ENCODE data around the gene RREB1. TPM values are rescaled to one million over a fixed set of nuclear protein-coding genes. Genes with fewer than 3 reads are reported as not detected.

RREB1 gene
- total RNA-seq, 1 donor from 2014 or later, result 41.8 TPM

GRCh38 chr6:7106215-7106751 lies 1.5 kb upstream of the RREB1 start:
- Mint-ChIP-seq H3K4me3 (ENCODE audit: unreplicated experiment) (peak overlapping the region; percentile 81), H3K4me1 (ENCODE audit: low read depth, unreplicated experiment) (peaks cover 19% of the 10 kb centered on the region), H3K9me3 (ENCODE audit: unreplicated experiment) (peaks cover 2% of the 10 kb centered on the region), H3K36me3 (ENCODE audit: low read depth, unreplicated experiment) (no peaks in the 10 kb centered on the region), H3K27ac (ENCODE audit: unreplicated experiment) (peak overlapping the region; percentile 88), H3K27me3 (ENCODE audit: low read depth, unreplicated experiment) (no peaks in the 10 kb centered on the region)
- FAIRE-seq (no peak), DNase-seq (ENCODE audit: low read depth) (no peak)
- peak overlapping the region; percentile 90 for H2AFZ ChIP-seq (ENCODE audit: low read depth, low read length)
- H3K4me2 ChIP-seq (ENCODE audit: low read length), result peak overlapping the region; percentile 88
- H3K4me3 ChIP-seq (ENCODE audit: insufficient read depth, low read depth, low read length), result peak overlapping the region; percentile 99
- H3K9ac ChIP-seq (ENCODE audit: low read length), result peak overlapping the region; percentile 97
- peaks cover 9% of the 10 kb centered on the region for H3K4me1 ChIP-seq (ENCODE audit: insufficient read depth, low read length)
- no peaks in the 10 kb centered on the region for H3K9me3 ChIP-seq (ENCODE audit: insufficient read depth, low read depth, low read length)
- peaks cover 20% of the 10 kb centered on the region for H4K20me1 ChIP-seq (ENCODE audit: insufficient read depth, low read length)
- no peak for TF ChIP-seq CTCF (IDR thresholded peaks at IDR 0.05; ENCODE audit: insufficient read depth, low read depth, low read length)
- no peak for TF ChIP-seq EZH2 (IDR thresholded peaks at IDR 0.05; ENCODE audit: insufficient read depth, low read length)
- H3K36me3 ChIP-seq (ENCODE audit: insufficient read depth, low read length), result no peaks in the 10 kb centered on the region
- H3K27ac ChIP-seq (ENCODE audit: low read depth, low read length), result peak overlapping the region; percentile 49
- no peaks in the 10 kb centered on the region for H3K27me3 ChIP-seq (ENCODE audit: insufficient read depth, low read length)
- peaks cover 36% of the 10 kb centered on the region for H3K79me2 ChIP-seq (ENCODE audit: insufficient read depth, low read length)

- Histone ChIP-seq H3K4me2 (ENCODE audit: low read length) (peak overlapping the region; percentile 88), H3K27ac (ENCODE audit: low read depth, low read length) (peak overlapping the region; percentile 49), H3K9me3 (ENCODE audit: insufficient read depth, low read depth, low read length) (no peaks in the 10 kb centered on the region), H3K27me3 (ENCODE audit: insufficient read depth, low read length) (no peaks in the 10 kb centered on the region), H3K36me3 (ENCODE audit: insufficient read depth, low read length) (no peaks in the 10 kb centered on the region), H3K4me3 (ENCODE audit: insufficient read depth, low read depth, low read length) (peak overlapping the region; percentile 99), H4K20me1 (ENCODE audit: insufficient read depth, low read length) (peaks cover 27% of the 10 kb centered on the region), H3K79me2 (ENCODE audit: insufficient read depth, low read length) (peaks cover 43% of the 10 kb centered on the region), H3K4me1 (ENCODE audit: insufficient read depth, low read length) (peaks cover 9% of the 10 kb centered on the region), H3K9ac (ENCODE audit: low read length) (peak overlapping the region; percentile 97), H2AFZ (ENCODE audit: low read depth, low read length) (peak overlapping the region; percentile 90)
- no peaks in the 10 kb centered on the region for H3K36me3 Mint-ChIP-seq (ENCODE audit: low read depth, unreplicated experiment)
- peak overlapping the region; percentile 81 for H3K4me3 Mint-ChIP-seq (ENCODE audit: unreplicated experiment)
- DNase-seq (ENCODE audit: low read depth) (no peak), FAIRE-seq (no peak)
- peak; percentile 18 for TF ChIP-seq CTCF (IDR thresholded peaks at IDR 0.05; ENCODE audit: insufficient read depth, low read depth, low read length)
- TF ChIP-seq EZH2 (IDR thresholded peaks at IDR 0.05; ENCODE audit: insufficient read depth, low read length), result no peak
- H3K4me1 Mint-ChIP-seq (ENCODE audit: low read depth, unreplicated experiment), result peaks cover 19% of the 10 kb centered on the region
- H3K27me3 Mint-ChIP-seq (ENCODE audit: low read depth, unreplicated experiment), result no peaks in the 10 kb centered on the region
- peak overlapping the region; percentile 88 for H3K27ac Mint-ChIP-seq (ENCODE audit: unreplicated experiment)
- H3K9me3 Mint-ChIP-seq (ENCODE audit: unreplicated experiment), result peaks cover 2% of the 10 kb centered on the region
Measured at GRCh38 chr6:7106752-7107577, 796 bp upstream of the RREB1 start.
